K562 (cell line): ENCODE results near the gene EEF1B2. TPM values are rescaled to one million over a fixed set of nuclear protein-coding genes. Genes with fewer than 3 reads are reported as not detected.

Experiments used
- ATAC-seq: fragments of 200-7000 bp; cut with Tn5 transposase; 3 replicates; pipeline ENCODE4 v1.9.1; 2020; ENCODE audit warnings: moderate library complexity
- BruUV-seq: library from RNA; stranded (reverse); fragments of 400-500 nt; replicated peaks from 2 replicates; lab custom pipeline; 2021; lab: Mats Ljungman, UMichigan
- CTCF ChIA-PET: fragments of 300-600 bp; formaldehyde crosslinking; extraction: SDS; loops from one replicate; lab custom pipeline; 2021; ENCODE audit warnings: low intra/inter-chr PET ratio; lab: Yijun Ruan, JAX
- POLR2A ChIA-PET: fragments of 300-600, 350-650 bp; sonication (Branson Sonifier 250); formaldehyde crosslinking; extraction: SDS; loops from one replicate; lab custom pipeline; 2021; ENCODE audit warnings: antibody characterized with exemption, inconsistent platforms; lab: Yijun Ruan, JAX
- DNase-seq, 4 experiments: peaks; one replicate each; pipeline versions ENCODE4 v3.0.0 to v3.0.0-alpha.2; 2011 to 2018; ENCODE audit warnings: low spot score in 3 of 4, mixed read lengths in 3 of 4; ENCODE audit errors: extremely low read depth in 1 of 4
- FAIRE-seq: peaks from 2 replicates; lab custom pipeline; 2011; peaks lifted over from hg19 to GRCh38; lab: Jason Lieb, UNC
- H2AFZ ChIP-seq: 2 replicates; pipeline ENCODE4 v1.6.0; 2011; ENCODE audit warnings: low read depth, low read length, control low read depth, inconsistent platforms
- H3K27ac ChIP-seq: fragments of 200-600 bp; 3 replicates; pipeline ENCODE4 v1.8.0; 2011; ENCODE audit warnings: low read depth, mild to moderate bottlenecking, control low read depth, inconsistent platforms, low read length, moderate library complexity, mixed read lengths; ENCODE audit errors: extremely low read depth
- H3K27me3 ChIP-seq, 2 experiments: fragments of 300-600 bp in 1 of 2; 2 replicates in 1 of 2; 3 replicates in 1 of 2; pipeline versions ENCODE4 v1.6.0 to v1.8.0; 2011; ENCODE audit warnings: inconsistent platforms in 2 of 2, low read length in 2 of 2, mild to moderate bottlenecking in 1 of 2, mixed read lengths in 1 of 2, moderate library complexity in 1 of 2; ENCODE audit not compliant: control insufficient read depth in 2 of 2, insufficient read depth in 2 of 2
- H3K36me3 ChIP-seq: fragments of 300-600 bp; 3 replicates; pipeline ENCODE4 v1.8.0; 2011; ENCODE audit warnings: mild to moderate bottlenecking, low read length, inconsistent platforms; ENCODE audit not compliant: control insufficient read depth, insufficient read depth
- H3K4me1 ChIP-seq, 2 experiments: fragments of 200-600 bp in 1 of 2; replicated peaks in 1 of 2; 2 replicates in 1 of 2; 3 replicates in 1 of 2; pipeline versions ENCODE4 v1.5.1 to v1.8.0; 2011; ENCODE audit warnings: inconsistent platforms in 2 of 2, low read length in 2 of 2, mild to moderate bottlenecking in 1 of 2, mixed read lengths in 1 of 2, moderate library complexity in 1 of 2; ENCODE audit not compliant: control insufficient read depth in 2 of 2, insufficient read depth in 2 of 2
- H3K4me2 ChIP-seq: 2 replicates; pipeline ENCODE4 v1.6.1; 2011; ENCODE audit warnings: low read length, control low read depth, inconsistent platforms, mixed read lengths; ENCODE audit not compliant: insufficient read depth
- H3K4me3 ChIP-seq: fragments of 200-600 bp; sonication (generic), shearing (Covaris generic); 2 replicates; pipeline ENCODE4 v1.5.1; 2016; ENCODE audit warnings: control low read depth, inconsistent platforms
- H3K79me2 ChIP-seq: fragments of 200-600 bp; 3 replicates; pipeline ENCODE4 v1.8.0; 2011; ENCODE audit warnings: low read length, inconsistent platforms; ENCODE audit not compliant: control insufficient read depth, insufficient read depth
- H3K9ac ChIP-seq, 2 experiments: 2 replicates each; pipeline versions ENCODE4 v1.6.0 to v1.6.1; 2011; ENCODE audit warnings: low read depth in 2 of 2, low read length in 2 of 2, control low read depth in 1 of 2, inconsistent platforms in 1 of 2, mild to moderate bottlenecking in 1 of 2, mixed read lengths in 1 of 2; ENCODE audit not compliant: insufficient read depth in 1 of 2
- H3K9me1 ChIP-seq: one replicate; pipeline ENCODE4 v1.6.0; 2011; ENCODE audit warnings: inconsistent platforms, mild to moderate bottlenecking, low read length, moderate library complexity; ENCODE audit not compliant: control insufficient read depth, insufficient read depth
- H3K9me3 ChIP-seq: replicated peaks from 2 replicates; pipeline ENCODE4 v1.5.1; 2011; ENCODE audit warnings: low read depth, low read length, inconsistent platforms; ENCODE audit not compliant: control insufficient read depth, insufficient read depth
- H4K20me1 ChIP-seq: replicated peaks from 2 replicates; pipeline ENCODE4 v1.6.1; 2011; ENCODE audit warnings: low read length, inconsistent platforms, mixed read lengths; ENCODE audit not compliant: control insufficient read depth, insufficient read depth
- BCOR ChIP-seq: fragments of 450-650 bp; IDR thresholded peaks from 2 replicates; pipeline ENCODE4 v1.6.1; 2016
- MTA1 ChIP-seq: fragments of 450-650 bp; IDR thresholded peaks from 2 replicates; pipeline ENCODE4 v1.6.1; 2017; ENCODE audit warnings: borderline replicate concordance
- MTA2 ChIP-seq: fragments of 450-650 bp; IDR thresholded peaks from 2 replicates; pipeline ENCODE4 v1.6.1; 2016; ENCODE audit warnings: low read depth
- SIX5 ChIP-seq, 2 experiments: IDR thresholded peaks; 2 replicates each; pipeline ENCODE4 v1.6.1; 2011; ENCODE audit warnings: low read length in 2 of 2, borderline replicate concordance in 1 of 2, low read depth in 1 of 2, mild to moderate bottlenecking in 1 of 2, moderate library complexity in 1 of 2; ENCODE audit not compliant: insufficient read depth in 1 of 2
- SREBF1 ChIP-seq: fragments of 150-350 bp; IDR thresholded peaks from 2 replicates; pipeline ENCODE4 v1.6.1; 2014; ENCODE audit warnings: antibody characterized with exemption, low read depth, low read length, borderline replicate concordance
- ZNF707 ChIP-seq: fragments of 250-450 bp; sonication (Bioruptor Pico); conservative IDR thresholded peaks from 2 replicates; pipeline ENCODE4 v1.8.0; 2022; ENCODE audit warnings: inconsistent platforms, mild to moderate bottlenecking, moderate library complexity
- WGBS: fragments of 100-300 bp; shearing (Covaris generic); methylation state at CpG from one replicate; pipeline ENCODE4 v1.1.6; 2016; ENCODE audit warnings: low coverage, mixed read lengths; ENCODE audit not compliant: insufficient coverage; ENCODE audit errors: missing lambda C conversion rate; 5-methylcytosine and 5-hydroxymethylcytosine counted together
- in situ Hi-C: fragments of 300-500 bp; cut with MboI; formaldehyde crosslinking; loops from 4 replicates; pipeline ENCODE4 v1.15.0; 2018; ENCODE audit warnings: inconsistent platforms, mixed read lengths
- intact Hi-C: fragments of 100-400 bp; cut with micrococcal nuclease; formaldehyde crosslinking; loops from 2 replicates; pipeline ENCODE4 v1.14.2; 2022
- polyA plus RNA-seq, 8 experiments: library from polyadenylated mRNA; depleted of rRNA in 4 of 8; stranded (reverse) in 5 of 8; unstranded in 3 of 8; fragments of >200 nt; fragmentation: Nextera tagmentation in 2 of 8; fragmentation: Illumina TruSeq in 1 of 8; extraction: Ambion mirVana in 2 of 8; extraction: Trizol in 1 of 8; gene quantifications; 2 replicates each; pipeline versions ENCODE4 v1.2.1 to v1.2.3, GENCODE V29; 2011 to 2014; ENCODE audit warnings: inconsistent platforms in 1 of 8, missing spikeins in 1 of 8
- total RNA-seq, 7 experiments: library from RNA; depleted of rRNA in 6 of 7; stranded (reverse); fragments of >200 nt in 6 of 7; fragmentation: Illumina TruSeq in 2 of 7; extraction: Trizol in 2 of 7; gene quantifications; 2 replicates each; pipeline versions ENCODE4 v1.2.1 to v1.2.3, GENCODE V29; 2011 to 2021; ENCODE audit warnings: low replicate concordance in 1 of 7
- TF ChIP-seq, protein P1 (sequence below): fragments of 450-650 bp; formaldehyde crosslinking; IDR thresholded peaks from 2 replicates; pipeline ENCODE4 v1.4.0; 2020; ENCODE audit warnings: mild to moderate bottlenecking, moderate library complexity
- TF ChIP-seq, protein P2 (sequence below): fragments of 200-800 bp; sonication (Bioruptor generic); IDR thresholded peaks from 2 replicates; pipeline ENCODE4 v1.6.1; 2017; ENCODE audit warnings: missing genetic modification characterization, missing compliant biosample characterization
- TF ChIP-seq, protein P3 (sequence below): IDR thresholded peaks from 2 replicates; pipeline ENCODE4 v1.6.1; 2011; ENCODE audit not compliant: insufficient read length; ENCODE audit errors: extremely low read depth

EEF1B2 gene
- total and polyA plus RNA-seq, 9 of the 15 experiments (the other 6 are each of a cell fraction or from before 2014, with no cell fraction given): 522 to 1,148 (median 893) TPM

DNA sequence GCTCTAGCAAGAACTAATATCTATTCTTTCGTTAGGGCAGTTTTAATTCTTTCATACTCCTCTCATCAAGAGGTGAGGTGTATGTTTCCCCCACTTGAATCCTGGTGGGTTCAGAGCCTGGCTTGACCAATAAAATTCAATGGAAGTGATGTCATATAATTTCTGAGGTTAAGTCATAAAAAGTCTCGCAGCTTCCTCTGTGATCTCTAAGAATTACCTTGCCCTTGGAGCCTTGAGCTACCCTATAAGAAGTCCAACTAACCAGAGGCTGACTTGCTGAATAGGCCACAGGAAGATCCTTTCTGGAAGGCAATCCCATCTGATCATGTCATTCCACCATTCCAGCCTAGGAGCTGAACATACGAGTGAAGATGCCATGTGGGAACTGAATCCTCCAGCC lies 47.6 kb upstream of the EEF1B2 start (continued):
- TF ChIP-seq, protein P1, sequence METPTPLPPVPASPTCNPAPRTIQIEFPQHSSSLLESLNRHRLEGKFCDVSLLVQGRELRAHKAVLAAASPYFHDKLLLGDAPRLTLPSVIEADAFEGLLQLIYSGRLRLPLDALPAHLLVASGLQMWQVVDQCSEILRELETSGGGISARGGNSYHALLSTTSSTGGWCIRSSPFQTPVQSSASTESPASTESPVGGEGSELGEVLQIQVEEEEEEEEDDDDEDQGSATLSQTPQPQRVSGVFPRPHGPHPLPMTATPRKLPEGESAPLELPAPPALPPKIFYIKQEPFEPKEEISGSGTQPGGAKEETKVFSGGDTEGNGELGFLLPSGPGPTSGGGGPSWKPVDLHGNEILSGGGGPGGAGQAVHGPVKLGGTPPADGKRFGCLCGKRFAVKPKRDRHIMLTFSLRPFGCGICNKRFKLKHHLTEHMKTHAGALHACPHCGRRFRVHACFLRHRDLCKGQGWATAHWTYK: no peak
- no peak for TF ChIP-seq BCOR

DNA sequence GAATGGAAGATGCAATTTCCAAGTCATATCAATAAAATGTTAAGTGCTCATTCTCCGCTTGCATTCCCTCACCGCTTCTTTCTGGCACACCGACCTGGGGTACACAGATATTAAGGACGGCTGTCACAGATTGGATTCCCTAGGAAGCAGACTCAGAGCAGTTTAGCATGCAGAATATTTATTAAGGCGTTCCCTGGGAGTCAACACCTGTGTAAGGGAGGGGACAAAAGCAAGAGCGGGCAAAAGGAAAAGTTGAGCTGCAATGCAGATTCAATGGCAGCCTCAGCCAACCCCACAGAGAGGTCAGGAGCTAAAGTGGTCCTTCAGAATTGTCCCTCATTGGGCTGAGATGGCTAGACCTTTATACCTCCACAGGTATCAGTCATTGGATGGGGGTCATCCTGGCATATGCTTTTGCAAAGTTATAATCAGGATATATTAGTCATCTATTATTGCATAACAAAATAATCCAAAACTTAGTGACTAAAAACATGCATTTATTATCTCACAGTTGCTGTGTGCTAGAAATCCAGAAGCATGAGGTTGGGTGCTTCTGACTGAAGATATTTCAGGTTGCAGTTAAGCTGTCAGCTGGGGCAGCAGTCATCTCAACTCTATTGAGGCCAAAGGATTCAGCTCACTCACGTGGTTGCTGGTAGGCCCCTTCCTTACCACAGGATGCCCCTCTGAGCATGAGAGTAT lies 46.7 kb upstream of the EEF1B2 start:
- Histone ChIP-seq H3K4me2 (no peak overlapping the region), H3K4me3 (no peak overlapping the region), H3K9me3 (no peaks in the 10 kb centered on the region), H4K20me1 (no peaks in the 10 kb centered on the region), H3K36me3 (peaks cover 8% of the 10 kb centered on the region; the same call in 1 of the 3 replicates), H3K9me1 (no peaks in the 10 kb centered on the region), H3K27ac (no peak overlapping the region), H2AFZ (no peak overlapping the region), H3K79me2 (no peaks in the 10 kb centered on the region), H3K4me1 (no peaks in the 10 kb centered on the region; a peak in 1 of 5 replicates), H3K9ac (no peak overlapping the region), H3K27me3 (no peaks in the 10 kb centered on the region)
- intact Hi-C loops: no loop called here
- ChIA-PET CTCF (no interaction called here), POLR2A (no interaction called here)
- TF ChIP-seq MTA1: no peak
- TF ChIP-seq, protein P2, sequence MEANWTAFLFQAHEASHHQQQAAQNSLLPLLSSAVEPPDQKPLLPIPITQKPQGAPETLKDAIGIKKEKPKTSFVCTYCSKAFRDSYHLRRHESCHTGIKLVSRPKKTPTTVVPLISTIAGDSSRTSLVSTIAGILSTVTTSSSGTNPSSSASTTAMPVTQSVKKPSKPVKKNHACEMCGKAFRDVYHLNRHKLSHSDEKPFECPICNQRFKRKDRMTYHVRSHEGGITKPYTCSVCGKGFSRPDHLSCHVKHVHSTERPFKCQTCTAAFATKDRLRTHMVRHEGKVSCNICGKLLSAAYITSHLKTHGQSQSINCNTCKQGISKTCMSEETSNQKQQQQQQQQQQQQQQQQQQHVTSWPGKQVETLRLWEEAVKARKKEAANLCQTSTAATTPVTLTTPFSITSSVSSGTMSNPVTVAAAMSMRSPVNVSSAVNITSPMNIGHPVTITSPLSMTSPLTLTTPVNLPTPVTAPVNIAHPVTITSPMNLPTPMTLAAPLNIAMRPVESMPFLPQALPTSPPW (CRISPR knock-in tag): no peak
- no peak for TF ChIP-seq SREBF1
- TF ChIP-seq SIX5 (IDR thresholded peaks at IDR 0.05; ENCODE audit: borderline replicate concordance in 1 of 2, insufficient read depth in 1 of 2, low read depth in 1 of 2, low read length in 2 of 2): no peak
- TF ChIP-seq, protein P3, sequence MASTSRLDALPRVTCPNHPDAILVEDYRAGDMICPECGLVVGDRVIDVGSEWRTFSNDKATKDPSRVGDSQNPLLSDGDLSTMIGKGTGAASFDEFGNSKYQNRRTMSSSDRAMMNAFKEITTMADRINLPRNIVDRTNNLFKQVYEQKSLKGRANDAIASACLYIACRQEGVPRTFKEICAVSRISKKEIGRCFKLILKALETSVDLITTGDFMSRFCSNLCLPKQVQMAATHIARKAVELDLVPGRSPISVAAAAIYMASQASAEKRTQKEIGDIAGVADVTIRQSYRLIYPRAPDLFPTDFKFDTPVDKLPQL: no peak
- TF ChIP-seq MTA2: no peak
- no peak for TF ChIP-seq ZNF707 (CRISPR knock-in tag)
- whole genome bisulfite sequencing: 72% methylated on average over 7 of the region's 7 CpGs
- DNase-seq (no peak), ATAC-seq (no peak), FAIRE-seq (no peak)
- no TSS peak for BruUV-seq
- in situ Hi-C loops: no loop called here
